AG09319 (cell line): Measurements from ENCODE around the gene COX19.
"Not testable (repeated sequence)": the region's sequence is repeated elsewhere in the genome, so short reads cannot be mapped to it uniquely, and the experiment has no call there.

Experiments used
- DNase-seq: peaks from one replicate; pipeline ENCODE4 v3.0.0-alpha.2; 2010; ENCODE audit warnings: low read depth; ENCODE audit errors: extremely low read depth
- CTCF ChIP-seq: IDR thresholded peaks from 2 replicates; pipeline ENCODE4 v1.5.1; 2011; ENCODE audit warnings: low read depth, mild to moderate bottlenecking, inconsistent platforms, low read length, moderate library complexity

Gene COX19

GRCh38 chr7:1008733-1009363 lies 33.5 kb upstream of the COX19 start:
- DNase-seq = no peak
- no peak for TF ChIP-seq CTCF

GRCh38 chr7:1007901-1008300 lies 32.6 kb upstream of the COX19 start:
- no peak for TF ChIP-seq CTCF
- no peak for DNase-seq

- no peak for TF ChIP-seq CTCF
- DNase-seq = no peak
Measured at GRCh38 chr7:1005303-1005702, 30.0 kb upstream of the COX19 start.

- TF ChIP-seq CTCF = no peak
- no peak for DNase-seq
Measured at GRCh38 chr7:1004018-1004852, 28.9 kb upstream of the COX19 start.

DNA sequence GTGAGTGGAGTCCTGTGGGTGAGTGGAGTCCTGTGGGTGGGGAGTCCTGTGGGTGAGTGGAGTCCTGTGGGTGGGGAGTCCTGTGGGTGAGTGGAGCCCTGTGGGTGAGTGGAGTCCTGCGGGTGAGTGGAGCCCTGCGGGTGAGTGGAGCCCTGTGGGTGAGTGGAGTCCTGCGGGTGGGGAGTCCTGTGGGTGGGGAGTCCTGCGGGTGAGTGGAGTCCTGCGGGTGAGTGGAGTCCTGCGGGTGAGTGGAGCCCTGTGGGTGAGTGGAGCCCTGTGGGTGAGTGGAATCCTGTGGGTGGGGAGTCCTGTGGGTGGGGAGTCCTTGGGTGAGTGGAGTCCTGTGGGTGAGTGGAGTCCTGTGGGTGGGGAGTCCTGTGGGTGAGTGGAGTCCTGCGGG lies 27.1 kb upstream of the COX19 start:
- DNase-seq = not testable (repeated sequence)

DNA sequence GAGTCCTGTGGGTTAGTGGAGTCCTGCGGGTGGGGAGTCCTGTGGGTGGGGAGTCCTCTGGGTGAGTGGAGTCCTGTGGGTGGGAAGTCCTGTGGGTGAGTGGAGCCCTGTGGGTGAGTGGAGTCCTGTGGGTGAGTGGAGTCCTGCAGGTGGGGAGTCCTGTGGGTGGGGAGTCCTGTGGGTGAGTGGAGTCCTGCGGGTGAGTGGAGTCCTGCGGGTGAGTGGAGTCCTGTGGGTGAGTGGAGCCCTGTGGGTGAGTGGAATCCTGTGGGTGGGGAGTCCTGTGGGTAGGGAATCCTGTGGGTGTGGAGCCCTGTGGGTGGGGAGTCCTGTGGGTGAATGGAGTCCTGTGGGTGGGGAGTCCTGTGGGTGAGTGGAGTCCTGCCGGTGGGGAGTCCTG lies 26.7 kb upstream of the COX19 start:
- not testable (repeated sequence) for DNase-seq

DNA sequence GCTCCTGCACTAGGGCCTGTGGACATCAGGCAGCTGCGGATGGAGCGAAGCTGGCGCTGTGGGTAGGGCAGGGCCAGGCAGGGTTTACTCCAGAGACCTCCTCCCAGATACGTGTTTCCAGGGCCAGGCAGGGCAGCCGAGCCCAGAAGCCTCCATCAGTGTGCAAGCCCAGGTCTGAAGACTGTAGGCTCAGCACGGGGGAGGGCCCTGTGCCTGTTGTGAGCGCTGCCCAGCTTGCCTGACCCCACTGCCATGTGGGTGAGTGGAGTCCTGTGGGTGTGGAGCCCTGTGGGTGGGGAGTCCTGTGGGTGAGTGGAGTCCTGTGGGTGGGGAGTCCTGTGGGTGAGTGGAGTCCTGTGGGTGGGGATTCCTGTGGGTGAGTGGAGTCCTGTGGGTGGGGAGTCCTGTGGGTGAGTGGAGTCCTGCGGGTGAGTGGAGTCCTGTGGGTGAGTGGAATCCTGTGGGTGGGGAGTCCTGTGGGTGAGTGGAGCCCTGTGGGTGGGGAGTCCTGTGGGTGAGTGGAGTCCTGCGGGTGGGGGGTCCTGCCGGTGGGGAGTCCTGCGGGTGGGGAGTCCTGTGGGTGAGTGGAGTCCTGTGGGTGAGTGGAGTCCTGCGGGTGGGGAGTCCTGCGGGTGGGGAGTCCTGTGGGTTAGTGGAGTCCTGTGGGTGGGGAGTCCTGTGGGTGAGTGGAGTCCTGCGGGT lies 25.9 kb upstream of the COX19 start:
- DNase-seq = not testable (repeated sequence)

DNA sequence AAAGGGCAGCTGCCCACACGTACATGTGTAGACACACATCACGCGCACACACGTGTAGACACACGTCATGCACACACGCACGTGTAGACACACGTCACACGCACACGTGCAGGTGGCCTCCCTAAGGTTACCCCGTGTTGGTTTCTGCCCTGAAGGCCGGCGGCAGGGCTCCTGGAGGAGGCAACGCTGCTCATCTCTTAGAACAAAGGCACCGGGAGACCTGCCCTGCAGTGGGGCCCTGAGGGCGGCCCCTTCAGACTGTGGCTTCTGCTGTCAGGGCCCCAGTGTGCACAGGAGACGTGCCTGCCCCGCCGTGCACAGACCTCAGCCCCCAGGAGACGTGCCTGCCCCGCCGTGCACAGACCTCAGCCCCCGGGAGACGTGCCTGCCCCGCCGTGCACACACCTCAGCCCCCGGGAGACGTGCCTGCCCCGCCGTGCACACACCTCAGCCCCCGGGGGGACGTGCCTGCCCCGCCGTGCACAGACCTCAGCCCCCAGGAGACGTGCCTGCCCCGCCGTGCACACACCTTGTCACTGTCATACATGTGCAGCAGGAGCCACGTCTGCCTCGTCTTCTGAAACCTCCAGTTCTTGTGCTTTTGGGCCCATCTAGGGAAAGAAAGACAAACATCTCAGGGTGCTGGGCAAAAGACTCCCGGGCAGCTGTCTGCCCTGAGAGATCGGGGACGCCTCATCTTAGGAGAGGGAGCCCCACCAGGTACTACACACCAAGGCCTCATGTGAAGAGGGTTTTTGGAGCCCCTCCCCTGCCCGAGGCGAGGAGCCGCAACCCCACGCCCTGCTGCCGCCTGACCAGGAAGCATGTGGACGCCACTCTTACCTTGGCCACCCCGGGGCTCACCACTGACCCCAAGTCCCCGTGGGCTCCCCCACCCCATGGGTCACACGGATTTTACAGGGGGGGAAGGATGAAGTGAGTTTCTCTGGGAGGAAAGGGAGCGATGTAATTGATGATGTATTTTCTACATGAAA lies 24.9 kb upstream of the COX19 start:
- TF ChIP-seq CTCF = no peak
- no peak for DNase-seq
